T-helper 1 cell treated with Interleukin-12 subunit alpha and Interleukin-12 subunit beta and Interleukin-4 antibody, amounts not matched to agents 30 ng/mL and 1 ng/mL, for 36 hours (primary cell): Measurements from ENCODE around the gene DOK7. TPM values are rescaled to one million over a fixed set of nuclear protein-coding genes. Genes with fewer than 3 reads are reported as not detected.

Experiments used
- intact Hi-C: fragments of 100-400 bp; cut with micrococcal nuclease; formaldehyde crosslinking; loops from one replicate; pipeline ENCODE4 v1.15.1; 2024
- total RNA-seq: library from RNA; stranded (reverse); gene quantifications from 2 replicates; pipeline ENCODE4 v1.2.3, GENCODE V29; 2022

DOK7 gene
- total RNA-seq, 1 donor from 2014 or later = not detected

DNA sequence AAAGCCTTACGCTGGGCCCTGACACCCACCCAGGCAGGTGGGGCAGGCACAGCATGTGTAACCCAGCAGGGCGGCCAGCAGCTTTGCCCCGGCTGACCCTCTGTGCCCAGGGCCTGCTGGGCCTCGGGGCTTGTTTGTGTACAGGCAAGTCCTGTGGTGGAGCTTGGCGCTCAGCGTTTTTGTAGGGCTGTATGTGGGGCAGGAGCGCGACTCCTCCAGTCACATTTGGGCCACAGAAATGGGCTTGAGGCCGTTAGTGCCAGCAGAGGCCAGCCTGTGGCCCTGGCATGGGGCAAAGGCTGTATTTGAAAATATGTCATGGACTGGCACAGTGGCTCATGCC lies 36.0 kb upstream of the DOK7 start:
- intact Hi-C loops = no loop called here

DNA sequence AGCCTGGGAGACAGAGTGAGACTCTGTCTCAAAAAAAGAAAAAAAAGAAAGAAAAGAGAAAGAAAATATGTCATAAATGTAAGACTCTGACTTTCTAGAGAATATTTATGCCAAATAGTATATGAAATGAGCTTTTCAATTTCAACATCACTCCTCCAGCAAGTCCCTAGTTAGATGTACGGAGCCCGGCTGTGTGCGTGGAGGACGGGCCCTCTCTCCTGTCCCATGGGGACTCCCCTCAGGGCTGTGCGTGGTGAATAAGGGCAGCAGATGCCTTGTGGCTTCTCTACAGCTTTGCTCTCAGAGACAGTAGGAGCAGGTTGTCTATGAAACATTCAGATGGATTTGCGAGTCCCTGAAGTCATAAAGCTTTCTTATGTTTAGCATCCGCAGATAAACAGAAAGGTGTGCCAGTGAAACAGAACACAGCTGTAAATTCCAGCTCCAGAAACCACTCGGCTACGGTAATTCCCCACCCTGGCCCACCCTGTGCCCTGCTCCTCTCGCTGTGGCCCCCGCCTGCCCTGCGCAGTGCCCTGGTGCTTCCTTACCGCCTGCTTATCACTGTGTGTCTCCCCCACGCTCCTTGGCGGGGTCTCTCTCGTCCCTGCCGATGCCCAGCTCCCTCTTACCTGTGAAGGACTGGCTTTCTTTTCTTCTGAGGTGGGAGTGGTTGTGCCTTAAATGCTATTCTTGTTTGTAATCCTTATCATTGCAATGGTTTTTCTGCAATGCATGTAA lies 35.2 kb upstream of the DOK7 start:
- intact Hi-C loops = no loop called here

DNA sequence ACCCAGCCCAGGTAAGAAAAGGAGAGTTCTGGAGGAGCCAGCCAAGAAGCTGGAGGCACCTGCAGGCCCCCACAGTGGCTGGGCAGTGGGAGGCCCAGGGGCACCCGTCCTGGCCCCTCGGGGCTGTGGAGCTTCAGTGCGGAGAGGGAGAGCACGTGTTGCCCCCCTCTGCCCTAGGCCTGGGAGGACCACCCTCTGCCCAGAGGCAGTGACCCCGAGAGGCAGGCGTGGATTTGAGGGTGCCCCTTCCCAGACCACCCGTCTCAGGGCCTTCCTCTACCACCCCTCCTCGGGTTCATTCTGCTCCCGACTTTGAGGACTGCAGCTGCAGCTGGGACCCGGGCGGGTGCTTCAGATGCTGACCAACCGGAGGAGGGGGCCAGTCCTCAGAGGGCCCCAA lies 33.5 kb upstream of the DOK7 start:
- intact Hi-C loops = no loop called here

DNA sequence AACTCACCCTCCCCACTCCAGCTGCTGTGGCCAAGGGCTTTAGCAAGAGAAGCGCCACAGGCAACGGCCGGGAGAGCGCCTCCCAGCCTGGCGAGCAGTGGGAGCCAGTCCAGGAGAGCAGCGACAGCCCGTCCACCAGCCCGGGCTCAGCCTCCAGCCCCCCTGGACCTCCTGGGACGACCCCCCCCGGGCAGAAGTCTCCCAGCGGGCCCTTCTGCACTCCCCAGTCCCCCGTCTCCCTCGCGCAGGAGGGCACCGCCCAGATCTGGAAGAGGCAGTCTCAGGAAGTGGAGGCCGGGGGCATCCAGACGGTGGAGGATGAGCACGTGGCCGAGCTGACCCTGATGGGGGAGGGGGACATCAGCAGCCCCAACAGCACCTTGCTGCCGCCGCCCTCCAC lies 32.6 kb upstream of the DOK7 start:
- intact Hi-C loops = no loop called here

DNA sequence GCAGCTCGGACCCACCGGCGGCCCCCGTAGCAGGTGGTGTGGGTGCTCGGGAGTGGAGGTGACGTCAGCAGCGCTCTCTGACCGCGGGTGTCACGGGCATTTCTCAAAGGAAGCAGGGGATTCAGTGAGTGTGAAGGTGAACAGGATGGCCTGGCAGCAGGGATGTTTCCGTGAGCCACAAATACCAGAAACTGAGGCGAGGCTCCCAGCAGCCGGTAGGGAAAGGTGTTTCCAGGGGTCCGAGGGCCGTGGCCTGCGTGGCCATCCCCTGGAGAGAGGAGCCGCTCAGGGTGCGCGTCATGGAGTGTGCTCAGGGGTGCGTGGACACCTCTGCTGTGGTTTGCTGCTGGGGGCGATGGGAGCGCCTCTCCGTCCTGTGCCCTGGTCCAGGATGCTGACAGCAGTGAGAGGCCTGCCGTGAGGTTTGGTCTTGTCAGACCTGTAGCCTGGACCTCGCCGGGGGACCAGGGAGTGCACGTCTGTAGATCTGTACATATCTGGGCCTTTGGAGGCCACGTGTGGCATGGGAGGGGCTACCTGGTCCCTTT lies 31.6 kb upstream of the DOK7 start:
- intact Hi-C loops = no loop called here

DNA sequence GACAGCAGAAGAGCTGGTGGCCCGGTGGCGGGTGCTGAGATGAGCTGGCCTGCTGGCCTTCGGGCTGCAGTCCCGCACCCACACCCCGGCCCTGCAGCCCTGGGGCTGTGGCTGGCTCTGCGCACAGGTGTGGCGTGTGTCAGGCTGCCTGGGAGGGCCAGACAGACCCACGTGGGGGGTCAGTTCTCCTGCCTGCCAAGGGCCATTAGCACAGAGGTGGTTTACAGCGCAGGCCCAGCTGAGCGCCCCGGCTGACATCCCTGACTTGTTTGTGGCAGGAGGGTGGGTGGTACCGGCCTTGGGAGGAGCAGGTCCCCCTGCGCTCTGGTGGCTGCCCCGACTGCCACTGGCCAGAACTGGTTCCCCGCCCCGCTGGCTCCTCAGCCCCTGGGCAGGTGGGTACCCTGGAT lies 30.7 kb upstream of the DOK7 start:
- intact Hi-C loops = no loop called here

DNA sequence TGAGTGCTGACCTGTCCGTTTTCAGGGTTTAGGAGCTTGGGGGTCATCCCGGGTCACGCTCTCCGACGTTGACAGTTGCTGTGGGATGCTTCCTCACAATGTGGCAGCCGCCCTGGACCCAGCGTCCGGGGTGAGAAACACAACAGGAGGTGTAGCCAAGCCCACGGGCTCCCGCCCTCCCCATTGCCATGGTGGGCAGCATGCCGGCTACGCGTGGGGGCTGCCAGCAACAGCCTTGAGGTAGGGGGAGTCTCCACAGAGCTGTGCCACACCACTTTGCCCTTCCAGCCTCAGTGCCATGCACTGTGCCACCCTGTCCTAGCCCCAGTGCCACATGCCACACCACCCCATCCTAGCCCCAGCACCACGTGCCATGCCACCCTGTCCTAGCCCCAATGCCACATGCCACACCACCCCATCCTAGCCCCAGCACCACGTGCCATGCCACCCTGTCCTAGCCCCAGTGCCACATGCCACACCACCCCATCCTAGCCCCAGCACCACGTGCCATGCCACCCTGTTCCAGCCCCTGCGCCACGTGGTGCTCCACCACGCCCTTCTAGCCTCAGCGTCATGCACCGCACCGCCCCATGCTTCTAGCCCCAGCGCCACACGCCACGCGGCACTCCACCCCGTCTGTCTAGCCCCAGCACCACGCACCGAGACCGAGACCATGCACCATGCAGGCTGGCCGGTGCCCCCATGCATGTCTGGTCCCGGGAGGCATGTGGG lies 29.8 kb upstream of the DOK7 start:
- intact Hi-C loops = no loop called here

DNA sequence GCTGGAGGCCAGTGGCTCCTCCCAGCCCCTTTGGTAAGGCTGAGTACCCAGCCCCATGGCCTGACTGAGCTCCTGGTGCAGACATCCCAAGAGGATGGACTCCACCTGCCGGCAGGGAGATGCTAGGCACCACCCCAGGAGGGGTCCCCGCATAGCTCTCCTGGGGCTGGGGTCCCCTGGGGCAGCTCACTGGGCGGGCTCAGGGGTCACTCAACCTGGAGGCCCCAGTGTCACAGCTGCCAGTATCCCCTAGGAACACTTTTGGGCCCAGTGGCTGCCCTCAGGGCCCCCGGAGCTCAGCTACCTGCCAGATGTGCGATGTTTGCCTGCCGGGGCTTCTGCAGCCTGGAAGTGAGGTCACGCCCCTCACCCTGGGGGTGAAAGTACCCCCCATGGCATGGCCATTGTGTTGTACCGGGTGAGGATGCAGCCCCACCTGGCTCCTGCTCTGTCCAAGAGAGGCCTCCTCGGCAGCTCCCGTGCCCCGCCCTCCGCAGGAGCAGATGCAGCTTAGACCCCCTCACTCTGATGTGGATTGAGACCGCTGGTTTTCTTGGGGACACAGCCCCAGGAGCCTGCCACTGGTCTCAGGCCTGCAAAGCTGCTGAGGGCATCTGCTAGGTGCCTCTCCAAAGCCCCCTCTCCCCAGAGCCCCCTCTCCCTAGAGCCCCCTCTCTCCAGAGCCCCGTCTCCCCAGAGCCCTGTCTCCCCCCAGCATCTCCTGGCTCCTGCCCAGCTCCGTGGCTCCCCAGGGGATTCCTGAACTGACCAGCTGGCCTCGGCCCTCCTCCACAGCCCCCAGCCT lies 28.0 kb upstream of the DOK7 start:
- intact Hi-C loops = no loop called here

DNA sequence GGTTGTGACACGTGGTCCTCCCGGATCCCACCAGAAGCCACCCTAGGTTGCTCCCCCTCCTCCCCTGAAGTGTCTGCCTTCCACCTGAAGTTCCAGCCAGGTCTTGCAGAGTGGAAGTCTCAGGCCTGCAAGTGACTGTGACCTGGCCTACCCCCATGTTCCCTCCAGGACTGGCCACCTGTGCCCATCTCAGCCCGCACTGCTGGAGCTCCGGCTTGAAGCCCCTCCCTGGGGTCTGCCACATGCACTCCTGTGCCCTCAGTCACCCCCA lies 27.5 kb upstream of the DOK7 start:
- intact Hi-C loops = no loop called here

DNA sequence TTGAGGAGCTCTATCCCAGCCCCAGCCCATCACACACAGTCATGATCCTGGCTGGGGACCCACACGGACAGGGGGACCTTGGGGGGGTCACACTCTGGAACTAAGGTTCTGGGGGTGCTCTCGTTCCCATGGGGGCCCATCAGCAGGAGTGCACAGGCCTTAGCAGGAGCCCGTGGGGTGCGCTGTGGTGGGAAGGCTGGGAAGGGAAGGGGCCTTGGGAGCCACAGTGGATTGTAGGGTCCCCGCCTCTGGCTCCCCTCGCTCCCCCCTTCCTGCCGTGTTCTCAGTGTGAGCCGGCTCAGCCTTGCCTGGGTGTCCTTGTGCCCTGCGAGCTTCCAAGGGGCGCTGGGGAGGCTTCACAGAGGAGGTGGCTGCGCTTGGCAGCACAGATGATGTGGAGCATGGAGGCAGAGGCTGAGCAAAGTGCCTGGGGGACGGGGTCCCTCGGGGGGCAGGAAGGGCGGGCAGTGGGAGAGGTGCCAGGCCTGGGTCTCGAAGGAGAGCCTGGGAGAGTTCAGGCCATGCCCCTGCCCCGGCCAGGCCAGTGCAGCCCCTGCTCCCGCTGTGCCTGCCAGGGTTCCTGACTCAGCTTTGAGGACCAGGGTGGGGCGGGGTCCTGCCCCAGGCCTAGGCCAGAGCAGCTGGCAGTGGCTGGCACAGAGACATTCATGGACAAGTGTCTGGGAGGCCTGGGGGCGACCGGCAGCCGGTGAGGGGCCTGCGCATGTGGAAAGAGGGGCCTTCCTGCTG lies 26.9 kb upstream of the DOK7 start:
- intact Hi-C loops = no loop called here

DNA sequence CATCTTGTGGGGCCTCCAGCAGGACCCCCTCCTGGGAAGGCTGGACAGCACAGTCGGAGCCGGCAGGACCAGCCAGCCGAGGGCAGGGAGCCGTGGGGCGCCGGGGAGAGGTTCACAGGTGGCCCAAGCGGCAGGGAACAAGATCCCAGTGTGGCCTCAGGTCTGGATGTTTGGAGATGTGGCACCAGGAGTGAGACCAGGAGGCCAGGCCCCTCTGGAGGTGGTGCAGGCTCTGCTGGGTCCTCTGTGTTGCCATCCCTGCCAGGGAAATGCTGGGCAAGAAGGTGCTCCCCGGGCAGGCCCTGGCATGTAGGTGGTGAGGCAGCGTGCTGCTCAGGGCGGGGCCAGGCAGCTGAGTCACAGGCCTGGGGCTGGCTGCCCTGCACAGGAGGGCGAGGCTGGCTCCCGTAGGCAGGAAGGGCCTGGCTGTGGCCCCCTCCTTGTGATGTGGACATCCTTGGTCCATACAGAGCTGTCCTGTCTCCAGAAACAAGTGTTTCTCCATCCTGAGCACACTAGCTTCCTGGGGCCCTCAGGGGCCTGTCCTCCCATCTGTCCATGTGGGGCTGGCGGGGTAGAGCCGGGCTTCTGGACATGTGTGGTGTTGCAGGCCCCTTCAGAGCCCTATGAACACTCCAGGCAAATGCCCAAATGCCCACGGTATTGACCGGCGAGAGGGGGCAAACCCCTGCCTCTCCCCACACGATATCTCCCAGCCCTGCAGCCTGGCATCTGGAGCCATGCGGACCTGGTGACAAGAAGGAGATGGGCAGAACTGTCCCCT lies 26.1 kb upstream of the DOK7 start:
- intact Hi-C loops = no loop called here

DNA sequence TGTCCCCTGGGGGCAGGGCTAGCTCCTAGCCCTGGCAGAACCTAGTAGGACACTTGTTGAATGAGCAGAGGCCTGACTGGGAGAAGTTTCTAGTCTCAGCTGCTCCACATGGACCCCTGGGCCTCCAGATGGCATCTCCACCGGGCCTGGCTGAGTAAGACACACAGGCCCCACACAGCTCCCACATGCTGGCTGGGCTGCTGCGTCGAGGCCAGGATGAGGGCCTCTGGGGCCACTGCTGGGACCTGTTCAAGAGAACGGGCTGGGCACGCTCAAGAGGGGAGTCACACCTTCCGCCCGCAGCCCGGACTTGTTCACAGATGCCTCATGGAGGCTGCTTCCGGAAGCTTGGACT lies 25.5 kb upstream of the DOK7 start:
- intact Hi-C loops = no loop called here

DNA sequence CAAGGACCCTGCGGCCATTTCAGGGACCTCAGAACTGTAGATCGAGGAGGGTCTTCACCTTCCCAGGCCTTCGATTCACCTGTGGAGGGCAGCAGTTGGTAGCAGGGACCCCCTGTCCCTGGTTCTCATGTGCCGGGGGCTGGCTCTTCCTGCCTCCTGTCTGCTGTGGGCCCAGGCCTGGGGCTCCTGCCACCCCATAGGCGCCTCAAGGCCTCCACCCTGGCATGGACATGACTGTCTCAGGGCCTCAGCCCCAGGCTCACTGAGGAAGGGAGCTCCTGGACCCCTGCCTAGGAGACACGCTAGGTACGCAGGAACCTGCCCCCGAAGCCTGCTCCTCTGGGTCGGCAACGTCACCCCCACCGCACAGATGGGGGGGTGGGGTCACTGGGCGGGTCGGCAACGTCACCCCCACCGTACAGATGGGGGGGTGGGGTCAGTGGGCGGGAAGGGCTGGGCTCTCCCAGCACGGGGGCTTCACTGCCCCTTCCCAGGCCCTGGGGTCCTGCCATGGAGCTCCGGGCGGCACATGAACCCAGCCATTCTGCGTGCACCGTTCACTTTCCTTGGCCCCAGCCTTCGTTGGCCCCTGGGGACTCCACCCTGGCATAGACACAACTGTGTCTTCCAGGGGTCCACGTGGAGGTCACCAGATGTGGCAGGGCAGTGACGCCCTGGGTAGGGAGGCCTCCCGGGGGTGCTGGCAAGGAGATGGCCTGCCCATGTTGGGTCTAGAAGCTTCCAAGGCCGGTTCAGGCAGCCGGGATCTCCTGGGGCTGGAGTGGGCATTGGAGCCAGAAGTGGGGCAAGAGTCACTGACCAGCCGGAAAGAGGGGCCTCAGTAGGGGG lies 24.9 kb upstream of the DOK7 start:
- intact Hi-C loops = no loop called here

DNA sequence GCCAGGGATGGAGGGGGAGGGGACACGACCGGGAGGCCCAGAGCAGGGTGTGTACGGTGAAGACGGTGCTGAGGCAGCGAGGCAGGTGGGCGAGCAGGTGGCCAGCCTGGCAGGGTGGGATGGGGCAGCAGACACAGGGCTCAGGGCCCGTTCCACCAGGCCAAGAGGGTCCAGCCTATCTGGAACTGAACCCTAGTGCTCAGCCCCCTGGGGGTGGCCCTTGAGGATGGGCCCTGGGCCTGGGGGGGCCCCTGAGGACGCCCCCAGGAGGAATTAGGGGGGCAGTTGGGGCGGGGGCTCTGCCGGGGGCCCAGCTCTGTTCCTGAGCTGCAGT lies 24.3 kb upstream of the DOK7 start:
- intact Hi-C loops = no loop called here

DNA sequence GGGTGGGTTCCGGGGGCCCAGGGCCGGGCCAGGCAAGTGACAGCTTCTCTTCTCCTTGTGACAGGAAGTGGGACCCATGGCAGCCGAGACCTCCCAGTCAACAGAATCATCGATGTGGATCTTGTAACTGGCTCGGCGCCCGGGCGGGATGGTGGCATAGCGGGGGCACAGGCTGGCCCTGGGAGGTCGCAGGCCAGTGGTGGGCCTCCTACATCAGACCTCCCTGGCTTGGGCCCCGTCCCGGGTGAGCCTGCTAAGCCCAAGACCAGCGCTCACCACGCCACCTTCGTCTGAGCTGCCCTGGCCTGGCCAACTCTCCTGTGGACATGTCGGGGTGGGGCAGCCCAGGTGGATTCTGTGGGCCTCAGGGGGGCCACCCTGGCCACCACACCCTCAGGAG lies 23.7 kb upstream of the DOK7 start:
- intact Hi-C loops = no loop called here

DNA sequence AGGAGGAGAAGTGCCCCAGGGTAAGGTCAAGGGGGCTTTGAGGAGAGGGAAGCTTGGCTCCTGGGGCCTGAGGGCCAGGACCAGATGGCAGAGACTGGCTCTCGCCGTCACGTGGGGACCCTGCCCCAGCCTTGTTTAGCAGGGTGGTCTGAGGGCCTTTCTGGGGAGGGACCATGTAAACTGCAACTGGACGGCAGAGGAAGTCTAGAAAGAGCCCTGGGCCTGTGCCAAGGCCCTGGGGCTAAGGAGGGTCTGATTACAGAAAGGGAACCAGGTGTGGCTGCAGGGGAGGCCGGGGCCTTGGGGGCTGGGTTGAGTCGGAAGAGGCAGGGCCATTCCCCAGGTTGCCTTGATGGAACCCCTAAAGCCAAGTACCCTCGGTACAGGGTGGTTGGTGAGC lies 23.1 kb upstream of the DOK7 start:
- intact Hi-C loops = no loop called here

DNA sequence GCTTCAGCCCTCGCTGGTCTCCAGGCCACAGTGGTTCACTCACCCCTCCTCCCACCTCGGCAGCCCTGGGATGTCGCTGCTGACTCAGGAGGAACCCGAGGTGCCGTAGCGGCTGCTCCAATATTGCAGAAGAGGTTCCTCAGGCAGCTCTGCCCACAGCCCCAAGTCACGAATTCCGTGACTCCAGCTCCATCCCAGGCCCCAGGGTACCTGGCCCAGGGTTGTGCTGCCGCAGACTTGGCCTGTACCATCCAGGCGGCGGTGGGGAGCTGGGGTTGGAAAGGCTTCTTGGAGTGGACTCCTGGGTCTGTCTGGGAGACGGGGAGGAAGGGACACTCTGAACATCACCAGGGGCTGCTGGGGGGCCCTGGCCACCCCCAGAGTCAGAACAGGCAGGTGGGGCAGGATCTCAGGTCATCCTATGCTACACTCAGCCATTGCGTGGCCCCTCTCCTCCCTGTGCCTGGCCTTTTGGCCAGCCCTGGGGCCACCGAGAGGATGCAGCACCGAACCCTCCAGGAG lies 22.1 kb upstream of the DOK7 start:
- intact Hi-C loops = no loop called here

DNA sequence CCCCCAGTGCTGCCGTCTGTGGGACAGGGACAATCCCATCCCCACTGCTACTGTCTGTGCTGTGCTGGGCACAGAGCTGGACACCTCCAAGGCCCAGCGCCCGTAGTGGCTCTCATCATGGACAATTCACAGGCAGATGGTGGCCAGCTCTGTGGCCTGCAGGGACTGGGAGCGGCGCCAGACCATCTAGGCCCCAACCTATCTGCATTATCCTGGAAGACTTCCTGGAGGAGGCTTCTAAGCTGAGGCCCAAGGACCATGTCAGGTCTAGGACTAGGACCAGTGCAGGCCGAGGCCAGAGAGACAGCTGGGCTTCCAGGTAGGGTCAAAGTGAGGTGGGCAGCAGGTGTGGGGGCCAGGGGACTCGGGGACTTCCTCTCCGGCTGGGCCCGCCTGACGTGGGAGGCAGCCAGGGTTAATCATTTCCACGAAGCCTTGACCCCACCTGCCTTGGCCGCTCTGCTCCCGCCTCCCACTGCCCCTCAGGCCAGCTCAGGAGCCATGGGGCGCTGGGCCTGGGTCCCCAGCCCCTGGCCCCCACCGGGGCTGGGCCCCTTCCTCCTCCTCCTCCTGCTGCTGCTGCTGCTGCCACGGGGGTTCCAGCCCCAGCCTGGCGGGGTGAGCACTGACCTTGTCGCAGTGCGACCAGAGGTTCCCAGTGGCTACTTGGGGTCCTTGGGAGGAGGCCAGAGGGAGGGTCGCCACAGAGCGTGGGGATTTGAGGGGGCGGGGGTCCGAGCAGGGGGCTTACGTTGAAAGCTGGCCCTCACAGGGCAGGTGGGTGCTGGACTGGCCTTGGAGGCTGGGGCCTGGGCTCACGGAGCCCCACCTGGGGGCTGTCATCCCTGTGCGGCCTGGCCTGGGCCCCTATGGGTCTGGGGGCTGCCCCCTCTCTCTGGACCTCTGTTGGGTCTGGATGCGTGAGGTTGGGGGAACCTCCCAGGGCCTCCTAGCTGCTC lies 21.3 kb upstream of the DOK7 start, which contains the start of gene HGFAC:
TSS of gene HGFAC (plus strand) at position 468 of the 959 bp plus-strand sequence. CDS start at position 502, 34 bp downstream.
- intact Hi-C loops = loop anchor here (2.0 kb wide), 1 partner anchor 39 kb away; no protein-coding TSS in a partner anchor
